Ectodermal cell (in vitro differentiated cells): ENCODE measurements around the gene FCN2.

Experiments
- H3K27ac ChIP-seq: 2 replicates; pipeline ENCODE4 v1.7.0; 2013; ENCODE audit warnings: mild to moderate bottlenecking, low read depth, low read length; ENCODE audit not compliant: insufficient read depth, poor library complexity, severe bottlenecking
- H3K27me3 ChIP-seq: 2 replicates; pipeline ENCODE4 v1.7.0; 2013; ENCODE audit warnings: mild to moderate bottlenecking, low read length; ENCODE audit not compliant: insufficient read depth, control insufficient read depth, poor library complexity, severe bottlenecking
- H3K36me3 ChIP-seq: one replicate; pipeline ENCODE4 v1.7.0; 2013; ENCODE audit warnings: low read length; ENCODE audit not compliant: control insufficient read depth, insufficient read depth
- H3K4me1 ChIP-seq: one replicate; pipeline ENCODE4 v1.7.0; 2013; ENCODE audit warnings: low read length; ENCODE audit not compliant: control insufficient read depth, insufficient read depth
- H3K4me3 ChIP-seq: 2 replicates; pipeline ENCODE4 v1.7.0; 2013; ENCODE audit warnings: low read depth, low read length, control low read depth; ENCODE audit not compliant: insufficient read depth
- H3K9me3 ChIP-seq: 2 replicates; pipeline ENCODE4 v1.7.0; 2013; ENCODE audit warnings: mild to moderate bottlenecking, low read length, moderate library complexity; ENCODE audit not compliant: control insufficient read depth
- WGBS, 2 experiments: methylation state at CpG; one replicate each; pipeline ENCODE4 v1.1.7; 2013; ENCODE audit warnings: missing lambda C conversion rate in 2 of 2; 5-methylcytosine and 5-hydroxymethylcytosine counted together

The FCN2 gene

GRCh38 chr9:134847138-134847537 is 33.5 kb upstream of the FCN2 start:
- Histone ChIP-seq H3K27me3 (no peaks in the 10 kb centered on the region), H3K36me3 (peaks cover 4% of the 10 kb centered on the region), H3K4me1 (no peaks in the 10 kb centered on the region), H3K27ac (no peak overlapping the region), H3K9me3 (peaks cover 6% of the 10 kb centered on the region), H3K4me3 (no peak overlapping the region)
- WGBS, 2 experiments = 89 to 91% methylated on average over 3 of the region's 3 CpGs

GRCh38 chr9:134847752-134848432 is 32.7 kb upstream of the FCN2 start:
- H3K9me3 ChIP-seq = peaks cover 6% of the 10 kb centered on the region
- no peaks in the 10 kb centered on the region for H3K27me3 ChIP-seq
- H3K27ac ChIP-seq = no peak overlapping the region
- H3K4me1 ChIP-seq = no peaks in the 10 kb centered on the region
- no peak overlapping the region for H3K4me3 ChIP-seq
- no peaks in the 10 kb centered on the region for H3K36me3 ChIP-seq
- WGBS, 2 experiments = 86 to 87% methylated on average over 16 of the region's 16 CpGs

GRCh38 chr9:134848504-134848903 is 32.1 kb upstream of the FCN2 start:
- 94% methylated on average over 7 to 10 of the region's 10 CpGs for WGBS, 2 experiments
- no peaks in the 10 kb centered on the region for H3K4me1 ChIP-seq
- no peak overlapping the region for H3K27ac ChIP-seq
- H3K36me3 ChIP-seq = no peaks in the 10 kb centered on the region
- H3K27me3 ChIP-seq = no peaks in the 10 kb centered on the region
- H3K9me3 ChIP-seq = peaks cover 6% of the 10 kb centered on the region
- H3K4me3 ChIP-seq = no peak overlapping the region

- no peak overlapping the region for H3K27ac ChIP-seq
- peaks cover 6% of the 10 kb centered on the region for H3K9me3 ChIP-seq
- no peaks in the 10 kb centered on the region for H3K27me3 ChIP-seq
- 90% methylated on average over 9 of the region's 9 CpGs for WGBS, 2 experiments
- no peaks in the 10 kb centered on the region for H3K4me1 ChIP-seq
- no peak overlapping the region for H3K4me3 ChIP-seq
- H3K36me3 ChIP-seq = no peaks in the 10 kb centered on the region
These were observed 30.0 kb upstream of the FCN2 start for GRCh38 chr9:134850611-134851010.

- no peak overlapping the region for H3K27ac ChIP-seq
- peaks cover 6% of the 10 kb centered on the region for H3K9me3 ChIP-seq
- H3K4me3 ChIP-seq = no peak overlapping the region
- no peaks in the 10 kb centered on the region for H3K27me3 ChIP-seq
- H3K36me3 ChIP-seq = no peaks in the 10 kb centered on the region
- no peaks in the 10 kb centered on the region for H3K4me1 ChIP-seq
- 93% methylated on average over 12 of the region's 12 CpGs for WGBS, 2 experiments
These were observed 29.6 kb upstream of the FCN2 start for GRCh38 chr9:134851020-134851419.

- Histone ChIP-seq H3K27ac (no peak overlapping the region), H3K27me3 (no peaks in the 10 kb centered on the region), H3K36me3 (no peaks in the 10 kb centered on the region), H3K9me3 (peaks cover 6% of the 10 kb centered on the region), H3K4me3 (no peak overlapping the region), H3K4me1 (no peaks in the 10 kb centered on the region)
- WGBS, 2 experiments = 87 to 92% methylated on average over 6 of the region's 6 CpGs
These were observed 27.5 kb upstream of the FCN2 start for GRCh38 chr9:134852906-134853654.

GRCh38 chr9:134853893-134854292 is 26.7 kb upstream of the FCN2 start:
- no peaks in the 10 kb centered on the region for H3K36me3 ChIP-seq
- H3K4me1 ChIP-seq = no peaks in the 10 kb centered on the region
- H3K9me3 ChIP-seq = peaks cover 6% of the 10 kb centered on the region
- H3K27me3 ChIP-seq = no peaks in the 10 kb centered on the region
- H3K27ac ChIP-seq = no peak overlapping the region
- WGBS, 2 experiments = 84 to 86% methylated on average over 6 of the region's 6 CpGs
- no peak overlapping the region for H3K4me3 ChIP-seq

- 90 to 92% methylated on average over 11 of the region's 11 CpGs for WGBS, 2 experiments
- no peaks in the 10 kb centered on the region for H3K27me3 ChIP-seq
- no peak overlapping the region for H3K4me3 ChIP-seq
- H3K4me1 ChIP-seq = no peaks in the 10 kb centered on the region
- H3K36me3 ChIP-seq = no peaks in the 10 kb centered on the region
- H3K9me3 ChIP-seq = peaks cover 6% of the 10 kb centered on the region
- H3K27ac ChIP-seq = no peak overlapping the region
These were observed 26.0 kb upstream of the FCN2 start for GRCh38 chr9:134854541-134854981.

GRCh38 chr9:134855231-134855899 is 25.2 kb upstream of the FCN2 start:
- Histone ChIP-seq H3K4me3 (no peak overlapping the region), H3K9me3 (peaks cover 4% of the 10 kb centered on the region), H3K27ac (no peak overlapping the region), H3K36me3 (no peaks in the 10 kb centered on the region), H3K4me1 (no peaks in the 10 kb centered on the region), H3K27me3 (no peaks in the 10 kb centered on the region)
- 90 to 93% methylated on average over 18 of the region's 18 CpGs for WGBS, 2 experiments

GRCh38 chr9:134855900-134856377 is 24.7 kb upstream of the FCN2 start:
- Histone ChIP-seq H3K27ac (no peak overlapping the region), H3K27me3 (no peaks in the 10 kb centered on the region), H3K36me3 (no peaks in the 10 kb centered on the region), H3K4me1 (no peaks in the 10 kb centered on the region), H3K4me3 (no peak overlapping the region), H3K9me3 (no peaks in the 10 kb centered on the region)
- WGBS, 2 experiments = 85 to 87% methylated on average over 8 of the region's 9 CpGs
